WTC11 (cell line): Measurements from ENCODE around the gene PRR12. TPM values are rescaled to one million over a fixed set of nuclear protein-coding genes. Genes with fewer than 3 reads are reported as not detected.

Source experiments
- ATAC-seq: fragments of 200-7000 bp; cut with Tn5 transposase; 2 replicates; pipeline ENCODE4 v1.10.0; 2021; ENCODE audit warnings: mild to moderate bottlenecking, moderate library complexity
- CTCF ChIA-PET: fragments of 300-600 bp; sonication (Branson Sonifier 250); formaldehyde crosslinking; loops from one replicate; lab custom pipeline; 2021; ENCODE audit warnings: antibody characterized with exemption; lab: Charles Lee
- POLR2A ChIA-PET: fragments of 350-600 bp; sonication (Branson Sonifier 250); formaldehyde crosslinking; loops from one replicate; lab custom pipeline; 2021; ENCODE audit warnings: antibody characterized with exemption; lab: Charles Lee
- DNase-seq: peaks from one replicate; pipeline ENCODE4 v3.0.0; 2021; ENCODE audit warnings: low spot score
- H3K27ac Mint-ChIP-seq: 2 replicates; pipeline ENCODE4 v1.8.0; 2021; ENCODE audit warnings: mixed read lengths
- H3K27me3 Mint-ChIP-seq: 2 replicates; pipeline ENCODE4 v1.8.0; 2021; ENCODE audit warnings: low read depth, mild to moderate bottlenecking, moderate library complexity, mixed read lengths
- H3K36me3 Mint-ChIP-seq: 2 replicates; pipeline ENCODE4 v1.8.0; 2021; ENCODE audit warnings: mixed read lengths
- H3K4me1 Mint-ChIP-seq: 2 replicates; pipeline ENCODE4 v1.8.0; 2022; ENCODE audit warnings: mixed read lengths
- H3K4me3 Mint-ChIP-seq: 2 replicates; pipeline ENCODE4 v1.8.0; 2021; ENCODE audit warnings: mild to moderate bottlenecking, moderate library complexity, mixed read lengths
- H3K9me3 Mint-ChIP-seq: 2 replicates; pipeline ENCODE4 v1.8.0; 2021; ENCODE audit warnings: mixed read lengths
- ATF1 ChIP-seq: sonication (generic); formaldehyde crosslinking; IDR thresholded peaks from 2 replicates; pipeline ENCODE4 v1.8.1; 2023; ENCODE audit warnings: mild to moderate bottlenecking, moderate library complexity, missing genetic modification reagents
- ATF2 ChIP-seq: sonication (generic); formaldehyde crosslinking; IDR thresholded peaks from 2 replicates; pipeline ENCODE4 v1.8.1; 2022; ENCODE audit warnings: low read depth, missing genetic modification reagents, borderline replicate concordance
- ATF3 ChIP-seq: sonication (generic); formaldehyde crosslinking; conservative IDR thresholded peaks from 2 replicates; pipeline ENCODE4 v1.8.1; 2022; ENCODE audit warnings: mild to moderate bottlenecking, missing genetic modification reagents
- CDX4 ChIP-seq: fragments of 250-450 bp; sonication (Bioruptor Pico); IDR thresholded peaks from 2 replicates; pipeline ENCODE4 v1.9.0; 2021; ENCODE audit warnings: moderate library complexity, mild to moderate bottlenecking, inconsistent platforms, borderline replicate concordance
- FOXJ3 ChIP-seq: sonication (generic); formaldehyde crosslinking; IDR thresholded peaks from 2 replicates; pipeline ENCODE4 v1.9.0; 2021; ENCODE audit warnings: missing genetic modification reagents, mild to moderate bottlenecking, borderline replicate concordance
- FOXK1 ChIP-seq: sonication (generic); formaldehyde crosslinking; IDR thresholded peaks from 2 replicates; pipeline ENCODE4 v1.8.0; 2022; ENCODE audit warnings: mild to moderate bottlenecking, moderate library complexity, missing genetic modification reagents
- HMGA2 ChIP-seq: fragments of 250-450 bp; sonication (Bioruptor Pico); IDR thresholded peaks from 2 replicates; pipeline ENCODE4 v1.4.0; 2021; ENCODE audit warnings: mild to moderate bottlenecking, moderate library complexity
- IRF1 ChIP-seq: sonication (generic); formaldehyde crosslinking; IDR thresholded peaks from 2 replicates; pipeline ENCODE4 v1.8.0; 2023; ENCODE audit warnings: missing genetic modification reagents
- JUN ChIP-seq: sonication (generic); formaldehyde crosslinking; IDR thresholded peaks from 2 replicates; pipeline ENCODE4 v1.8.0; 2023; ENCODE audit warnings: mild to moderate bottlenecking, missing genetic modification reagents
- KAT7 ChIP-seq: sonication (generic); formaldehyde crosslinking; IDR thresholded peaks from 2 replicates; pipeline ENCODE4 v1.8.1; 2023; ENCODE audit warnings: missing genetic modification reagents, mild to moderate bottlenecking, borderline replicate concordance
- MLX ChIP-seq: sonication (generic); formaldehyde crosslinking; IDR thresholded peaks from 2 replicates; pipeline ENCODE4 v1.8.1; 2023; ENCODE audit warnings: mild to moderate bottlenecking, missing genetic modification reagents, moderate library complexity
- MXD4 ChIP-seq: fragments of 250-450 bp; sonication (Bioruptor Pico); IDR thresholded peaks from 2 replicates; pipeline ENCODE4 v1.8.0; 2021; ENCODE audit warnings: mild to moderate bottlenecking, moderate library complexity, borderline replicate concordance
- NFATC4 ChIP-seq: fragments of 250-450 bp; sonication (Bioruptor Pico); IDR thresholded peaks from 2 replicates; pipeline ENCODE4 v1.9.0; 2021; ENCODE audit warnings: mild to moderate bottlenecking
- NFE2L1 ChIP-seq: sonication (generic); formaldehyde crosslinking; IDR thresholded peaks from 2 replicates; pipeline ENCODE4 v1.8.1; 2023; ENCODE audit warnings: missing genetic modification reagents
- PREB ChIP-seq: sonication (generic); formaldehyde crosslinking; IDR thresholded peaks from 2 replicates; pipeline ENCODE4 v1.8.1; 2022; ENCODE audit warnings: mild to moderate bottlenecking, missing genetic modification reagents, moderate library complexity, borderline replicate concordance
- USF2 ChIP-seq: sonication (generic); formaldehyde crosslinking; IDR thresholded peaks from 2 replicates; pipeline ENCODE4 v1.8.1; 2023; ENCODE audit warnings: mild to moderate bottlenecking, missing genetic modification reagents, moderate library complexity
- ZBTB21 ChIP-seq: sonication (generic); formaldehyde crosslinking; IDR thresholded peaks from 2 replicates; pipeline ENCODE4 v1.8.1; 2023; ENCODE audit warnings: mild to moderate bottlenecking, missing genetic modification reagents, borderline replicate concordance
- ZMAT4 ChIP-seq: fragments of 250-450 bp; sonication (Bioruptor Pico); IDR thresholded peaks from 2 replicates; pipeline ENCODE4 v1.9.0; 2021; ENCODE audit warnings: mild to moderate bottlenecking
- ZNF232 ChIP-seq: sonication (generic); formaldehyde crosslinking; IDR thresholded peaks from 2 replicates; pipeline ENCODE4 v1.8.0; 2022; ENCODE audit warnings: mild to moderate bottlenecking, missing genetic modification reagents
- ZNF281 ChIP-seq: sonication (generic); formaldehyde crosslinking; IDR thresholded peaks from 2 replicates; pipeline ENCODE4 v1.8.0; 2023; ENCODE audit warnings: mild to moderate bottlenecking, missing genetic modification reagents
- ZNF396 ChIP-seq: fragments of 250-450 bp; sonication (Bioruptor Pico); IDR thresholded peaks from 2 replicates; pipeline ENCODE4 v1.8.0; 2021; ENCODE audit warnings: mild to moderate bottlenecking, moderate library complexity, borderline replicate concordance
- total RNA-seq: library from RNA; stranded (reverse); gene quantifications from 3 replicates; pipeline ENCODE4 v1.2.3, GENCODE V29; 2021

The PRR12 gene
- total RNA-seq, 1 experiment from 2014 or later: 86.1 TPM

- no peak for DNase-seq
- no peak for ATAC-seq
- POLR2A ChIA-PET: no interaction called here
- Mint-ChIP-seq H3K4me1 (peaks cover 8% of the 10 kb centered on the region), H3K27ac (no peak overlapping the region), H3K4me3 (no peak overlapping the region), H3K27me3 (no peaks in the 10 kb centered on the region), H3K9me3 (no peaks in the 10 kb centered on the region), H3K36me3 (peaks cover 34% of the 10 kb centered on the region)
- TF ChIP-seq ZNF396 (no peak), NFATC4 (CRISPR knock-in tag) (no peak), JUN (no peak), ZBTB21 (no peak)
- CTCF ChIA-PET: interaction anchor here (0.8 to 1.6 kb wide), 2 partner anchors 11 to 26 kb away, joined by 3 to 5 read pairs; no protein-coding TSS in a partner anchor
Observed at GRCh38 chr19:49595819-49596404, 4.9 kb downstream of the PRR12 start.

- CTCF ChIA-PET: interaction anchor here (1.6 kb wide), 1 partner anchor 26 kb away, joined by 5 read pairs; no protein-coding TSS in a partner anchor
- DNase-seq (no peak), ATAC-seq (no peak)
- Mint-ChIP-seq H3K36me3 (peaks cover 37% of the 10 kb centered on the region), H3K27me3 (no peaks in the 10 kb centered on the region), H3K4me1 (peaks cover 8% of the 10 kb centered on the region), H3K9me3 (no peaks in the 10 kb centered on the region), H3K4me3 (no peak overlapping the region), H3K27ac (no peak overlapping the region)
- TF ChIP-seq ATF1 (CRISPR knock-in tag): no peak
- no peak for TF ChIP-seq IRF1 (CRISPR knock-in tag)
- no peak for TF ChIP-seq CDX4
- no peak for TF ChIP-seq MLX (CRISPR knock-in tag)
- POLR2A ChIA-PET: no interaction called here
Observed at GRCh38 chr19:49596407-49596806, 5.4 kb downstream of the PRR12 start.

- peaks cover 8% of the 10 kb centered on the region for H3K4me1 Mint-ChIP-seq
- no peaks in the 10 kb centered on the region for H3K27me3 Mint-ChIP-seq
- H3K9me3 Mint-ChIP-seq: no peaks in the 10 kb centered on the region
- ATAC-seq: no peak
- TF ChIP-seq ZMAT4 (CRISPR knock-in tag) (no peak), ATF2 (no peak), KAT7 (no peak), ZNF232 (no peak), ZNF281 (CRISPR knock-in tag) (no peak), ATF3 (CRISPR knock-in tag) (no peak), FOXJ3 (CRISPR knock-in tag) (no peak), USF2 (CRISPR knock-in tag) (no peak), HMGA2 (CRISPR knock-in tag) (no peak), ZNF396 (no peak), PREB (CRISPR knock-in tag) (no peak), MXD4 (CRISPR knock-in tag) (no peak), FOXK1 (CRISPR knock-in tag) (no peak), NFE2L1 (no peak)
- TF ChIP-seq, all 79 proteins: peak for 0
- peaks cover 42% of the 10 kb centered on the region for H3K36me3 Mint-ChIP-seq
- ChIA-PET POLR2A (no interaction called here), CTCF (interaction anchor here (0.6 to 1.6 kb wide), 2 partner anchors 27 to 82 kb away, joined by 3 to 5 read pairs; no protein-coding TSS in a partner anchor)
- DNase-seq: no peak
- no peak overlapping the region for H3K27ac Mint-ChIP-seq
- H3K4me3 Mint-ChIP-seq: no peak overlapping the region
Observed at GRCh38 chr19:49596954-49597702, 6.1 kb downstream of the PRR12 start.
